ENCODE data around the gene CDSN. TPM values are rescaled to one million over a fixed set of nuclear protein-coding genes. Genes with fewer than 3 reads are reported as not detected.

The CDSN gene
- total and polyA plus RNA-seq, 2 donors (not counting 3 experiments of a cell fraction or from before 2014, with no cell fraction given) = not detected

DNA sequence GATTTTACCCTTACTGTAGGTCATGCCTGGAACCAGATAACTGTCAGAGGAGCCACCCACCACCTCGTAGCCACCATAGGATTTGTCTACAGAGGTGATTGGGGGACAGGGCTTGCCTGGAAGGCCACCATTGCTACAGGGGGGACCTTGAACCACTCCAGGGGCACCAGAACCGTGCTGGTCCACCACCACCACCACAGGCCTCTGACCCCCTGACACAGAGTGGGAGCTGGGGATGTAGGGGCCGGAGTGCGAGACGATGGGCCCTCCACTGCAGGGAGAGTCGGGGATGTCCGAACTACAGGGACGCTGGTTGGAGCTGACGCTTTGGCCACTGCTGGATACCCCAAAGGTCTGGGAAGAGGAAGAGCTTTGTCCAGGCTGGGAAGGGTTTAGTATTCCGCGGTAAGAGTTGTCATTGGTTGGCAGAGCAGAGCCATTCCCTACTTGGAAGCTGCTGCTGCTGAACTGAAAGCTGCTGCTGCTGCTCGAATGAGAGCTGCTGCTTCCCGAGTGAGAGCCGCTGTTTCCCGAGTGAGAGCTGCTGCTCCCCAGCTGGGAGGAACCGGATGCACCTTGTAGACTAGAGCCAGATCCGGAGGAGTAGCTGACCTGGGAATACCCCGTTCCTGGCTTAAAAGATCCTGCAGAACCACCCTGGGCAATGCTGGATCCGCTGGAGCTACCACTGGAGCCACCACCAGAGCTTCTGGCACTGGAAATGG, 3.4 kb downstream of the CDSN start:
- intact Hi-C loops (cut with micrococcal nuclease) = no loop called here
- Histone ChIP-seq H3K9ac (replicated peaks; ENCODE audit: extremely low read depth, insufficient read depth, low read length) (no peak overlapping the region), H3K27me3 (ENCODE audit: control insufficient read depth in 2 of 2, insufficient read depth in 2 of 2, low read length in 2 of 2) (no peaks in the 10 kb centered on the region), H3K4me2 (ENCODE audit: insufficient read depth, low read length) (no peak overlapping the region), H3K36me3 (ENCODE audit: control insufficient read depth in 2 of 2, extremely low read depth in 1 of 2, insufficient read depth in 2 of 2, low read length in 2 of 2) (no peaks in the 10 kb centered on the region), H2AFZ (ENCODE audit: low read depth, low read length) (no peak overlapping the region), H4K20me1 (replicated peaks; ENCODE audit: control insufficient read depth, extremely low read depth, insufficient read depth, low read length) (no peaks in the 10 kb centered on the region), H3K4me1 (ENCODE audit: control insufficient read depth, extremely low read depth, insufficient read depth, low read length) (peaks cover 21% of the 10 kb centered on the region), H3K79me2 (ENCODE audit: control insufficient read depth, insufficient read depth, low read length) (no peaks in the 10 kb centered on the region), H3K9me1 (replicated peaks; ENCODE audit: control insufficient read depth, extremely low read depth, insufficient read depth, low read length) (no peaks in the 10 kb centered on the region), H3K9me3 (replicated peaks; ENCODE audit: control insufficient read depth, insufficient read depth, low read length) (no peaks in the 10 kb centered on the region), H3K4me3 (replicated peaks in 1 of 3; ENCODE audit: insufficient read depth in 1 of 3, low read depth in 1 of 3, low read length in 3 of 3) (no peak overlapping the region), H3K27ac (ENCODE audit: insufficient read depth, low read depth, low read length) (no peak overlapping the region)
- no TSS peak for BruUV-seq (replicated peaks)
- dilution Hi-C loops (cut with MboI; ENCODE audit: extremely low pct_ligation_motif_present, low sequenced_read_pairs) = no loop called here
- FAIRE-seq (no peak), DNase-seq (ENCODE audit: low read depth, low spot score) (peak; percentile 23)
- POLR2A ChIA-PET = interaction anchor here (1.3 kb wide), 1 partner anchor 30 kb away, joined by 3 read pairs; no protein-coding TSS in a partner anchor
- CTCF ChIA-PET = interaction anchor here (0.7 to 8.2 kb wide), 8 partner anchors 11 to 295 kb away, joined by 3 to 102 read pairs (median 14); no protein-coding TSS in a partner anchor
- TF ChIP-seq EZH2 (IDR thresholded peaks at IDR 0.05; ENCODE audit: borderline replicate concordance, low read depth, low read length, severe bottlenecking) (no peak), GATA2 (IDR thresholded peaks at IDR 0.05; ENCODE audit: insufficient read depth, insufficient read length, low read depth, low read length) (no peak), FOS (IDR thresholded peaks at IDR 0.05; ENCODE audit: borderline replicate concordance, insufficient read depth, low read length) (no peak), POLR2A (IDR thresholded peaks at IDR 0.05; ENCODE audit: low read depth, low read length) (no peak), POLR2AphosphoS5 (IDR thresholded peaks at IDR 0.05; ENCODE audit: insufficient read depth, low read depth, low read length) (no peak), JUN (IDR thresholded peaks at IDR 0.05; ENCODE audit: borderline replicate concordance, insufficient read depth, insufficient read length, low read depth) (no peak), MYC (IDR thresholded peaks at IDR 0.05; ENCODE audit: low read depth, low read length) (no peak)
- TF ChIP-seq, protein P1, sequence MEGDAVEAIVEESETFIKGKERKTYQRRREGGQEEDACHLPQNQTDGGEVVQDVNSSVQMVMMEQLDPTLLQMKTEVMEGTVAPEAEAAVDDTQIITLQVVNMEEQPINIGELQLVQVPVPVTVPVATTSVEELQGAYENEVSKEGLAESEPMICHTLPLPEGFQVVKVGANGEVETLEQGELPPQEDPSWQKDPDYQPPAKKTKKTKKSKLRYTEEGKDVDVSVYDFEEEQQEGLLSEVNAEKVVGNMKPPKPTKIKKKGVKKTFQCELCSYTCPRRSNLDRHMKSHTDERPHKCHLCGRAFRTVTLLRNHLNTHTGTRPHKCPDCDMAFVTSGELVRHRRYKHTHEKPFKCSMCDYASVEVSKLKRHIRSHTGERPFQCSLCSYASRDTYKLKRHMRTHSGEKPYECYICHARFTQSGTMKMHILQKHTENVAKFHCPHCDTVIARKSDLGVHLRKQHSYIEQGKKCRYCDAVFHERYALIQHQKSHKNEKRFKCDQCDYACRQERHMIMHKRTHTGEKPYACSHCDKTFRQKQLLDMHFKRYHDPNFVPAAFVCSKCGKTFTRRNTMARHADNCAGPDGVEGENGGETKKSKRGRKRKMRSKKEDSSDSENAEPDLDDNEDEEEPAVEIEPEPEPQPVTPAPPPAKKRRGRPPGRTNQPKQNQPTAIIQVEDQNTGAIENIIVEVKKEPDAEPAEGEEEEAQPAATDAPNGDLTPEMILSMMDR (IDR thresholded peaks at IDR 0.05; ENCODE audit: extremely low read depth in 1 of 2, insufficient read depth in 1 of 2, low read depth in 1 of 2, low read length in 2 of 2) = no peak
- TF ChIP-seq, protein P2, sequence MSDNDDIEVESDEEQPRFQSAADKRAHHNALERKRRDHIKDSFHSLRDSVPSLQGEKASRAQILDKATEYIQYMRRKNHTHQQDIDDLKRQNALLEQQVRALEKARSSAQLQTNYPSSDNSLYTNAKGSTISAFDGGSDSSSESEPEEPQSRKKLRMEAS (IDR thresholded peaks at IDR 0.05; ENCODE audit: insufficient read depth, insufficient read length) = no peak
